SU-DHL-6 (cell line): ENCODE results near the gene L3MBTL4.

Experiments
- H2AFZ ChIP-seq: fragments of 200-600 bp; sonication (generic); 2 replicates; pipeline ENCODE4 v1.6.1; 2014; ENCODE audit warnings: low read depth, mild to moderate bottlenecking, moderate library complexity, mixed read lengths, antibody characterized with exemption, low read length; ENCODE audit not compliant: severe bottlenecking
- H3F3A ChIP-seq: fragments of 200-600 bp; shearing (Covaris generic); 2 replicates; pipeline ENCODE4 v1.6.0; 2016; ENCODE audit warnings: antibody characterized with exemption, mild to moderate bottlenecking; ENCODE audit not compliant: insufficient read depth
- H3K27ac ChIP-seq: fragments of 200-600 bp; sonication (generic); 2 replicates; pipeline ENCODE4 v1.5.1; 2016; ENCODE audit warnings: low read depth, mild to moderate bottlenecking, low read length, moderate library complexity, mixed read lengths
- H3K27me3 ChIP-seq: fragments of 200-600 bp; sonication (generic), shearing (Covaris generic); 2 replicates; pipeline ENCODE4 v1.6.0; 2014; ENCODE audit warnings: mild to moderate bottlenecking, low read length
- H3K36me3 ChIP-seq: fragments of 200-600 bp; sonication (generic); 2 replicates; pipeline ENCODE4 v1.6.1; 2014; ENCODE audit warnings: mild to moderate bottlenecking, low read length, mixed read lengths
- H3K4me2 ChIP-seq: fragments of 300-600, 200-600 bp; shearing (Covaris generic), sonication (generic); 2 replicates; pipeline ENCODE4 v1.6.0; 2014; ENCODE audit warnings: low read length, low read depth, mild to moderate bottlenecking; ENCODE audit not compliant: poor library complexity, severe bottlenecking
- H3K4me3 ChIP-seq: fragments of 200-600 bp; sonication (generic); 2 replicates; pipeline ENCODE4 v1.5.1; 2014; ENCODE audit warnings: antibody characterized with exemption, low read length, mild to moderate bottlenecking, mixed read lengths; ENCODE audit not compliant: insufficient read depth, poor library complexity, severe bottlenecking
- H3K79me2 ChIP-seq: fragments of 200-600 bp; sonication (generic); 2 replicates; pipeline ENCODE4 v1.6.1; 2014; ENCODE audit warnings: mild to moderate bottlenecking, low read length, moderate library complexity; ENCODE audit not compliant: insufficient read depth
- H3K9ac ChIP-seq: fragments of 200-600 bp; sonication (generic); 2 replicates; pipeline ENCODE4 v1.7.0; 2014; ENCODE audit warnings: mild to moderate bottlenecking, low read length
- H3K9me2 ChIP-seq: fragments of 200-600 bp; sonication (generic); replicated peaks from 2 replicates; pipeline ENCODE4 v1.6.1; 2014; ENCODE audit warnings: low read length; ENCODE audit not compliant: insufficient read depth
- H3K9me3 ChIP-seq: fragments of 200-600 bp; sonication (generic); 2 replicates; pipeline ENCODE4 v1.6.1; 2014; ENCODE audit warnings: low read length, mixed read lengths; ENCODE audit not compliant: insufficient read depth
- H4K20me1 ChIP-seq: fragments of 200-600 bp; sonication (generic); 2 replicates; pipeline ENCODE4 v1.6.1; 2014; ENCODE audit warnings: low read depth, mild to moderate bottlenecking, antibody characterized with exemption, low read length, moderate library complexity, mixed read lengths
- CTCF ChIP-seq: fragments of 200-600 bp; sonication (generic); IDR thresholded peaks from one replicate; pipeline ENCODE4 v1.5.1; 2017; ENCODE audit warnings: antibody characterized with exemption, mild to moderate bottlenecking, low read length, moderate library complexity; ENCODE audit not compliant: insufficient read depth, poor library complexity, severe bottlenecking
- EZH2phosphoT487 ChIP-seq: fragments of 200-600 bp; sonication (generic), shearing (Covaris generic); conservative IDR thresholded peaks from 2 replicates; pipeline ENCODE4 v1.6.1; 2018; ENCODE audit warnings: mild to moderate bottlenecking, antibody characterized with exemption, low read length, moderate library complexity, mixed read lengths

The L3MBTL4 gene

GRCh38 chr18:5918205-5918858 lies 496.4 kb downstream of the L3MBTL4 start:
- Histone ChIP-seq H3K4me2 (no peak overlapping the region), H3F3A (no peaks in the 10 kb centered on the region), H3K9ac (no peak overlapping the region), H3K27me3 (no peaks in the 10 kb centered on the region), H3K27ac (no peak overlapping the region), H4K20me1 (no peaks in the 10 kb centered on the region), H3K9me3 (no peaks in the 10 kb centered on the region), H3K79me2 (no peaks in the 10 kb centered on the region), H3K36me3 (no peaks in the 10 kb centered on the region), H3K9me2 (no peaks in the 10 kb centered on the region), H2AFZ (no peak overlapping the region), H3K4me3 (no peak overlapping the region)
- no peak for TF ChIP-seq EZH2phosphoT487
- no peak for TF ChIP-seq CTCF

GRCh38 chr18:5914951-5915350 lies 499.8 kb downstream of the L3MBTL4 start:
- Histone ChIP-seq H3K9ac (no peak overlapping the region), H3K36me3 (no peaks in the 10 kb centered on the region), H4K20me1 (no peaks in the 10 kb centered on the region), H3F3A (no peaks in the 10 kb centered on the region), H3K27ac (no peak overlapping the region), H3K9me3 (no peaks in the 10 kb centered on the region), H3K4me3 (no peak overlapping the region), H3K79me2 (no peaks in the 10 kb centered on the region), H3K27me3 (no peaks in the 10 kb centered on the region), H3K4me2 (no peak overlapping the region), H2AFZ (no peak overlapping the region), H3K9me2 (no peaks in the 10 kb centered on the region)
- no peak for TF ChIP-seq CTCF
- TF ChIP-seq EZH2phosphoT487 = no peak

- H3K27me3 ChIP-seq = no peaks in the 10 kb centered on the region
- no peak overlapping the region for H3K4me2 ChIP-seq
- no peaks in the 10 kb centered on the region for H4K20me1 ChIP-seq
- no peak overlapping the region for H3K9ac ChIP-seq
- no peak overlapping the region for H2AFZ ChIP-seq
- no peak overlapping the region for H3K4me3 ChIP-seq
- no peaks in the 10 kb centered on the region for H3K79me2 ChIP-seq
- TF ChIP-seq EZH2phosphoT487 (no peak), CTCF (no peak)
- no peaks in the 10 kb centered on the region for H3F3A ChIP-seq
- H3K9me3 ChIP-seq = no peaks in the 10 kb centered on the region
- no peaks in the 10 kb centered on the region for H3K36me3 ChIP-seq
- no peaks in the 10 kb centered on the region for H3K9me2 ChIP-seq
- H3K27ac ChIP-seq = no peak overlapping the region
Observed at GRCh38 chr18:5914016-5914415, 500.7 kb downstream of the L3MBTL4 start.
